NCI-H187 (cell line): ENCODE results near the gene METAP1D.

Experiments
- DNase-seq, 2 experiments: peaks; one replicate each; lab custom pipeline; 2025; lab: John Stamatoyannopoulos, UW

Gene METAP1D

GRCh38 chr2:172080641-172081220 is 81.0 kb downstream of the METAP1D start:
- no peak for DNase-seq

GRCh38 chr2:172081221-172082022 is 81.7 kb downstream of the METAP1D start:
- no peak for DNase-seq

GRCh38 chr2:172082105-172082943 is 82.6 kb downstream of the METAP1D start:
- DNase-seq, result no peak

GRCh38 chr2:172082944-172083627 is 83.3 kb downstream of the METAP1D start:
- DNase-seq, result no peak

GRCh38 chr2:172083628-172084394 is 84.1 kb downstream of the METAP1D start:
- no peak for DNase-seq

GRCh38 chr2:172084395-172084644 is 84.6 kb downstream of the METAP1D start:
- DNase-seq, result no peak

- peak; percentile 22 to 41 for DNase-seq
Measured at GRCh38 chr2:172084645-172085459, 85.1 kb downstream of the METAP1D start.

- DNase-seq, result peak in 1 of 2 experiments; percentile 22
Measured at GRCh38 chr2:172085460-172086159, 85.9 kb downstream of the METAP1D start, which contains the start of gene DLX1. DLX1 (plus strand) TSS chr2:172085507; CDS start chr2:172085678, 171 bp downstream.

GRCh38 chr2:172086241-172087206 is 86.8 kb downstream of the METAP1D start:
- no peak for DNase-seq

GRCh38 chr2:172087207-172087779 is 87.5 kb downstream of the METAP1D start:
- no peak for DNase-seq

- no peak for DNase-seq
Measured at GRCh38 chr2:172087780-172088244, 88.1 kb downstream of the METAP1D start.

- DNase-seq, result no peak
Measured at GRCh38 chr2:172088245-172089004, 88.7 kb downstream of the METAP1D start.

- DNase-seq, result no peak
Measured at GRCh38 chr2:172089005-172089504, 89.3 kb downstream of the METAP1D start.

- DNase-seq, result no peak
Measured at GRCh38 chr2:172089633-172090032, 89.9 kb downstream of the METAP1D start.

- no peak for DNase-seq
Measured at GRCh38 chr2:172090044-172090961, 90.5 kb downstream of the METAP1D start.

GRCh38 chr2:172091000-172091641 is 91.4 kb downstream of the METAP1D start:
- DNase-seq, result no peak
